ENCODE measurements around the gene CHAF1B.

GRCh38 chr21:36434144-36434543 lies 49.0 kb downstream of the CHAF1B start:
- TF ChIP-seq, protein P1, sequence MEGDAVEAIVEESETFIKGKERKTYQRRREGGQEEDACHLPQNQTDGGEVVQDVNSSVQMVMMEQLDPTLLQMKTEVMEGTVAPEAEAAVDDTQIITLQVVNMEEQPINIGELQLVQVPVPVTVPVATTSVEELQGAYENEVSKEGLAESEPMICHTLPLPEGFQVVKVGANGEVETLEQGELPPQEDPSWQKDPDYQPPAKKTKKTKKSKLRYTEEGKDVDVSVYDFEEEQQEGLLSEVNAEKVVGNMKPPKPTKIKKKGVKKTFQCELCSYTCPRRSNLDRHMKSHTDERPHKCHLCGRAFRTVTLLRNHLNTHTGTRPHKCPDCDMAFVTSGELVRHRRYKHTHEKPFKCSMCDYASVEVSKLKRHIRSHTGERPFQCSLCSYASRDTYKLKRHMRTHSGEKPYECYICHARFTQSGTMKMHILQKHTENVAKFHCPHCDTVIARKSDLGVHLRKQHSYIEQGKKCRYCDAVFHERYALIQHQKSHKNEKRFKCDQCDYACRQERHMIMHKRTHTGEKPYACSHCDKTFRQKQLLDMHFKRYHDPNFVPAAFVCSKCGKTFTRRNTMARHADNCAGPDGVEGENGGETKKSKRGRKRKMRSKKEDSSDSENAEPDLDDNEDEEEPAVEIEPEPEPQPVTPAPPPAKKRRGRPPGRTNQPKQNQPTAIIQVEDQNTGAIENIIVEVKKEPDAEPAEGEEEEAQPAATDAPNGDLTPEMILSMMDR (IDR thresholded peaks at IDR 0.05): no peak
- TF ChIP-seq STAT6 (CRISPR knock-in tag; conservative IDR thresholded peaks at IDR 0.05; ENCODE audit: low read depth): no peak

Measured in WTC11 (cell line).